ENCODE data around the gene WWTR1. TPM values are rescaled to one million over a fixed set of nuclear protein-coding genes. Genes with fewer than 3 reads are reported as not detected.

Gene WWTR1
- total RNA-seq, 2 donors from 2014 or later, result 45.4 to 87.1 TPM

- intact Hi-C loops (cut with DNase I), result no loop called here
- ATAC-seq (peak; percentile 80 to 86), DNase-seq (peak; percentile 49)
These were observed 103.9 kb downstream of the WWTR1 start for GRCh38 chr3:149553781-149554451.

GRCh38 chr3:149552700-149553099 lies 105.1 kb downstream of the WWTR1 start:
- no peak for ATAC-seq
- no peak for DNase-seq

DNA sequence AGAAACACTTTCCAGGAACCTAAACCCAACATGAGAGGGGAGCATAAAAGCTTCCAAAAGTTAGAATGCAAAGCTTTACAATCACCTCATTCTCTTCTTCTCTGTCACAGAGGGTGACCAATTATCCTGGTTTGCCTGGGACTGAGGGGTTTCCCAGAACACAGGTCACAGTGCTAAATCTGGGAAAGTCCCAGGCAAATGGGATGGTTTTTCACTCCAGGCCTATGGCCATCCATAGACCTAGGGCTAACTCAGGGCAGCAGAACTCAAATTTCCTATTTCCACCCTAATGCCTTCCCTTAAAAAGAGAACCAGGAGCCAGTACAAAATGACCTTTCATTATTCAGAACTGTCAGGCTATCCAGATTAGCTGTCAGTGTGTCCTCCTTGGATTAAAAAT lies 106.3 kb downstream of the WWTR1 start:
- no peak for ATAC-seq
- intact Hi-C loops (cut with DNase I), result no loop called here
- no peak for DNase-seq

More at GRCh38 chr3:149552700-149553099, 105.1 kb downstream of the WWTR1 start:
- intact Hi-C loops (cut with DNase I), result loop anchor here in 1 of 2 donors (1.0 kb wide), 1 partner anchor 161 kb away; no protein-coding TSS in a partner anchor

GRCh38 chr3:149548669-149549065 lies 109.2 kb downstream of the WWTR1 start:
- intact Hi-C loops (cut with DNase I), result no loop called here
- peak in 1 of 2 donors; percentile 8 for ATAC-seq

GRCh38 chr3:149547954-149548668 lies 109.7 kb downstream of the WWTR1 start:
- intact Hi-C loops (cut with DNase I), result no loop called here
- peak; percentile 64 to 93 for ATAC-seq
- DNase-seq, result peak; percentile 47

More at GRCh38 chr3:149548669-149549065, 109.2 kb downstream of the WWTR1 start:
- DNase-seq, result no peak

DNA sequence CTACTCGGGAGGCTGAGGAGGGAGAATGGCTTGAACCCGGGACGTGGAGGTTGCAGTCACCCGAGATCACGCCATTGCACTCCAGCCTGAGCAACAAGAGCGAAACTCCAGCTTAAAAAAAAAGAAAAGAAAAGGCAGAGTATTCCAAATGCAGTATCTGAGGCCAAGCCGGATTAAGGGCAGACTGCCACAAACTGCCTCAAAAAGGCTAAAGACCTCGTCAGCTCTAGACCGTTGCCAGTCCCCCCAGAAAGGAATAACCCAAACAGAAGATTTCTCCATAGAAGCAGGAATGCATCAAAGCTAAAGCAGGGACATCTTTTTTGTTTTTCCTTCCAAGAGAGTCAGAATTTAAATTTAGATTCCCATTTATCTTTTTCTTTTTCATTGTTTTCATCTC lies 110.4 kb downstream of the WWTR1 start:
- DNase-seq (peak; percentile 79), ATAC-seq (peak; percentile 77 to 93)
- intact Hi-C loops (cut with DNase I), result no loop called here

GRCh38 chr3:149545049-149545448 lies 112.8 kb downstream of the WWTR1 start:
- intact Hi-C loops (cut with DNase I), result no loop called here
- DNase-seq, result no peak
- ATAC-seq, result no peak

- intact Hi-C loops (cut with DNase I), result no loop called here
- DNase-seq, result no peak
- ATAC-seq, result no peak
These were observed 115.2 kb downstream of the WWTR1 start for GRCh38 chr3:149542375-149543312.

GRCh38 chr3:149541091-149541491 lies 116.7 kb downstream of the WWTR1 start:
- DNase-seq, result no peak
- ATAC-seq, result peak in 1 of 2 donors; percentile 19
- intact Hi-C loops (cut with DNase I), result no loop called here

DNA sequence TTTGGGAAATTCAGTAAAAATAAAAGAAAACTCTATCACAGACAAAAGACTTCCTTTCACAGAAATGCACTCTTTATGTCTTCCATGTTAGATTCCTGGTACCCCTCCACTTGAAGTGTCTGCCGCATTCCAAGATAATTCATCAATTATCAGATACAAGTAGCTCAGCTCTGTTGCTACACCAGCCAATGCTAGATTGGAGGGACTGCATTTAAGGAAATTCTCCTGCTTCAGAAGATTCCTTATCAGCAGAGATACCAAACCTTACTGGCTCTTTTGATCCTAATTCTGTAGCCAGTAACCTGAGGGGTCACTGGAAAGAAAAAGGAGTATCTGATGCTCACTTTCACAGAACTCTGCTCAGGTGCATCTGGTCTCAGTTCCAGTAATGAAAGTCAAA lies 119.5 kb downstream of the WWTR1 start:
- intact Hi-C loops (cut with DNase I), result loop anchor here in 1 of 2 donors (5.0 kb wide), 1 partner anchor 119 kb away; the partner anchor contains the start of gene WWTR1
- ATAC-seq (no peak), DNase-seq (no peak)

- intact Hi-C loops (cut with DNase I), result loop anchor here in 1 of 2 donors (5.0 kb wide), 1 partner anchor 121 kb away; the partner anchor contains the start of gene WWTR1
- DNase-seq, result peak; percentile 76
- ATAC-seq, result peak; percentile 73 to 89
These were observed 121.4 kb downstream of the WWTR1 start for GRCh38 chr3:149536429-149536828.

GRCh38 chr3:149535333-149535685 lies 122.5 kb downstream of the WWTR1 start:
- no peak for ATAC-seq
- intact Hi-C loops (cut with DNase I), result loop anchor here in 1 of 2 donors (5.0 kb wide), 1 partner anchor 122 kb away; the partner anchor contains the start of gene WWTR1
- DNase-seq, result no peak

DNA sequence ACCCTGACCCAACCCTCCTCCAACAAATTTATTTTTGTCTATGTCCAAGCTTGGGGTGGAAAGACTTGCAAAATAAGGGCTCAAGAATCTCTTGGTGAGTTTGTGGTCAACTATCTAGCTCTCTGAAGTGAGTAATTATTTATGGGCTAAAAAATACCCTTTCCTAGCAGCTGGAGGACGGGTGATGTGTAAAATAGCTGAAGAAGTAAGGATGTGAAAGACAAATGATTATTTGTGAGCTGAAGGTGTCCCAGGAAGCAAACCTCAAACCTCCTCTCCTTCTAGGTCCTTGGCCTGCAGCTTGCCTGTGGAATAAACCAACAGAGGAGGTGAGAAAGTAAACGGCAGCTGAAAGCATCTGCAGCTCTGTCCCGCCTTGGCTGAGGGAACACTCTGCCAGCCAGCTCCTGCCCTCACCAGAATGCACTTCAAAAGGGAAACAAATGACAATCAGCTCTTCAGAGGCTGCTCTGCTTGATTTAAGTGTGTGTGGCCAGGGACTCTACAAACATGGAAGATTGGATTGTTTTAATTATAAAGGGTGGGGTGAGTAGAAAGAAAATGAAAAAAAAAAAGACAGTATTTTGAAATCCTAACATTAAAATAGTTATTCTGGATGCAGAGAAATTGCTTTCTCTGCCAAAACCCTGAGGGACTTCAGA lies 123.0 kb downstream of the WWTR1 start:
- DNase-seq, result peak; percentile 37
- intact Hi-C loops (cut with DNase I), result loop anchor here in 1 of 2 donors (5.0 kb wide), 1 partner anchor 122 kb away; the partner anchor contains the start of gene WWTR1
- ATAC-seq, result peak in 1 of 2 donors; percentile 47

DNA sequence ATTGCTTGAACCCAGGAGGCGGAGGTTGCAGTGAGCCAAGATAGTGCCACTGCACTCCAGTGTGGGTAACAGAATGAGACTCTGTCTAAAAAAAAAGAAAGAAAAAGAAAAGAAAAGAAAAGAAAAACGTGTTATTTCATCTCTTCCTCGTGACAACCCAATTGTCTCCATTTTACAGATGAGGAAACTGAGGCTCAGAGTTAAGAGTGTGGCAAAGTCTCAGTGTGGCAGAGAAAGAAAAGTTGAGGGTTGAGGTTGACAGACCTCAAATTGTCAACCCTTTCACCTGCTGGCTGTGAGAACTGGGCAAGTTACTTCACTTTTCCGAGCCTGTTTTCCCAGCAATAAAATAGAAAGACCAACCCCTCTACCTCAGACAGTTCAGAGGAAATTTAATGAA lies 123.7 kb downstream of the WWTR1 start:
- DNase-seq, result no peak
- intact Hi-C loops (cut with DNase I), result no loop called here
- ATAC-seq, result no peak

- no peak for DNase-seq
- ATAC-seq, result no peak
- intact Hi-C loops (cut with DNase I), result no loop called here
These were observed 125.2 kb downstream of the WWTR1 start for GRCh38 chr3:149532489-149533180.

DNA sequence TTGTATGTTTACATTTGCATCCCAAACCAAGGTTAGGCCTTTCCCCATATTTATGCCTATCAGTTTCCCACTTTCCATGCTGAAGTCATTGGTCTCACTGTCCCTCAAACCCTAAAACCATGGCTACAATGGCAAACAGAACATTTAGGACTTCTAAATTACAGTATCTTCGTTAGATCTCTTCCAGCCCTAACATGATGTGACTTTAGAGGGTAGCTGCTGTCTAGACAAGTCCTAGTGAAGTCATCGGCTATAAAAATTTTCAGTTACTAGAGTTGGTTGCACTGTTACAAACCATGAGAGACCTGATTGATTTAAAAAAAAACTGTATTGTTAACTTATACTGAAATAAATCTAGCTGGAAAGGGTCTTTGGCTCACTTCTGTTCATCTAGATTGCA lies 128.7 kb downstream of the WWTR1 start:
- intact Hi-C loops (cut with DNase I), result loop anchor here (5.0 to 10.0 kb wide), 2 partner anchors 126 to 188 kb away; partner anchors contain the start of gene WWTR1 (in 1 of the 2)
- DNase-seq (no peak), ATAC-seq (no peak)

DNA sequence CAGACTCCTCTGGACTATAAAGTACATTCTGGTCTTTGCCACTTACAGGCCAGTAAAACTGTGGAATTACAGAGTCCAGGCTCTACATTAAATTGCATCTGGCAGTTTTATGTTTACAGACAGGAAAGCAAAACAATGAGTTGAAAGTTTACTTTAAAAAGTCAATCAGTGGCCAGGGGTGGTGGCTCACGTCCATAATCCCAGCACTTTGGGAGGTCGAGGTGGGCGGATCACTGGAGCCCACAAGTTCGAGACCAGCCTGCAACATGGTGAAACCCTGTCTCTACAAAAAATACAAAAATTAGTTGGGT lies 129.5 kb downstream of the WWTR1 start:
- DNase-seq (no peak), ATAC-seq (no peak)
- intact Hi-C loops (cut with DNase I), result loop anchor here (5.0 to 10.0 kb wide), 2 partner anchors 127 to 189 kb away; partner anchors contain the start of gene WWTR1 (in 1 of the 2)

All from left cardiac atrium (tissue), 4 donors.